NCI-H510A (cell line): ENCODE results near the gene SMIM27.
"Not testable (repeated sequence)": the region's sequence is repeated elsewhere in the genome, so short reads cannot be mapped to it uniquely, and the experiment has no call there.

ENCODE experiments used
- DNase-seq: peaks from one replicate; lab custom pipeline; 2025; lab: John Stamatoyannopoulos, UW

Gene SMIM27

DNA sequence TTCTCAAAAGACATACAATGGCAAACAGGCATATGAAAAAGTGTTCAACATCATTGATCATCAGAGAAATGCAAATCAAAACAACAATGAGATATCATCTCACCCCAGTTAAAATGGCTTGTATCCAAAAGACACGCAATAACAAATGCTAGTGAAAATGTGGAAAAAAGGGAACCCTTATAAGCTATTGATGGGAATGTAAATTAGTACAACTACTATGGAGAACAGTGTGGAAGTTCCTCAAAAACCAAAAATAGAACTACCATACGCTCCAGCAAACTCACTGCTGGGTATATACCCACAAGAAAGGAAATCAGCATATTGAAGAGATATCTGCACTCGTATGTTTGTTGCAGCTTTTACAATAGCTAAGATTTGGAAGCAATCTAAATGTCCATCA, 46.9 kb downstream of the SMIM27 start:
- not testable (repeated sequence) for DNase-seq
